CD4-positive, alpha-beta T cell (primary cell): Measurements from ENCODE around the gene CCR9. TPM values are rescaled to one million over a fixed set of nuclear protein-coding genes. Genes with fewer than 3 reads are reported as not detected.

ENCODE experiments used
- ATAC-seq: fragments of 200-7000 bp; cut with Tn5 transposase; one replicate; pipeline ENCODE4 v1.10.0; 2022; ENCODE audit warnings: mild to moderate bottlenecking; ENCODE audit not compliant: poor library complexity
- CTCF ChIA-PET: fragments of 350-600 bp; sonication (Branson Sonifier 250); formaldehyde crosslinking; loops from one replicate; lab custom pipeline; 2021; ENCODE audit warnings: antibody characterized with exemption, inconsistent platforms; lab: Charles Lee
- POLR2A ChIA-PET: fragments of 350-600 bp; sonication (Branson Sonifier 250); formaldehyde crosslinking; loops from one replicate; lab custom pipeline; 2021; ENCODE audit warnings: antibody characterized with exemption, inconsistent platforms; lab: Charles Lee
- DNase-seq, 14 experiments: peaks; one replicate each; pipeline ENCODE4 v3.0.0-alpha.2; 2013 to 2020; ENCODE audit warnings: mixed read lengths in 2 of 14
- H3K27ac ChIP-seq, 2 donors: one replicate each; pipeline versions ENCODE4 v1.5.1 to v1.7.0; 2013; ENCODE audit warnings: low read length in 2 of 2, low read depth in 1 of 2, mild to moderate bottlenecking in 1 of 2
- H3K27me3 ChIP-seq, 2 experiments: 1 replicate in 1 of 2; 2 replicates in 1 of 2; pipeline versions ENCODE4 v1.6.1 to v1.7.0; 2013; ENCODE audit warnings: low read length in 2 of 2, control low read depth in 1 of 2, mild to moderate bottlenecking in 1 of 2, moderate library complexity in 1 of 2; ENCODE audit not compliant: insufficient read depth in 2 of 2, control insufficient read depth in 1 of 2
- H3K36me3 ChIP-seq: one replicate; pipeline ENCODE4 v1.6.1; 2013; ENCODE audit warnings: low read length, control low read depth; ENCODE audit not compliant: insufficient read depth
- H3K4me1 ChIP-seq: one replicate; pipeline ENCODE4 v1.6.1; 2013; ENCODE audit warnings: low read length, control low read depth; ENCODE audit not compliant: insufficient read depth
- H3K4me3 ChIP-seq: one replicate; pipeline ENCODE4 v1.5.1; 2013; ENCODE audit warnings: mild to moderate bottlenecking, low read length, moderate library complexity
- H3K9me3 ChIP-seq, 2 experiments: 1 replicate in 1 of 2; 2 replicates in 1 of 2; pipeline versions ENCODE4 v1.6.1 to v1.7.0; 2013; ENCODE audit warnings: low read length in 2 of 2, mild to moderate bottlenecking in 2 of 2, control low read depth in 1 of 2, moderate library complexity in 1 of 2; ENCODE audit not compliant: control insufficient read depth in 1 of 2, insufficient read depth in 1 of 2
- H3K27ac Mint-ChIP-seq: one replicate; pipeline ENCODE4 v1.8.0; 2020; ENCODE audit warnings: mixed read lengths
- H3K27me3 Mint-ChIP-seq: one replicate; pipeline ENCODE4 v1.8.0; 2021; ENCODE audit warnings: mixed read lengths
- H3K36me3 Mint-ChIP-seq: one replicate; pipeline ENCODE4 v1.8.0; 2021; ENCODE audit warnings: low read depth, mixed read lengths
- H3K4me1 Mint-ChIP-seq: one replicate; pipeline ENCODE4 v1.8.0; 2021; ENCODE audit warnings: low read depth, mixed read lengths
- H3K4me3 Mint-ChIP-seq: one replicate; pipeline ENCODE4 v1.8.0; 2020; ENCODE audit warnings: mild to moderate bottlenecking, mixed read lengths
- H3K9me3 Mint-ChIP-seq: one replicate; pipeline ENCODE4 v1.8.0; 2020; ENCODE audit warnings: mixed read lengths
- intact Hi-C, 2 experiments: fragments of 100-400 bp; cut with DNase I in 1 of 2; cut with micrococcal nuclease in 1 of 2; formaldehyde crosslinking; loops; one replicate each; pipeline versions ENCODE4 v1.15.1 to v1.9.0; 2023 to 2025; cut with DNase I, micrococcal nuclease
- total RNA-seq, 174 experiments: library from RNA in 2 of 174; stranded (reverse) in 2 of 174; gene quantifications; one replicate each; pipeline ENCODE4 v1.2.3 and lab custom pipeline; 2021 to 2026
- TF ChIP-seq, protein P1 (sequence below): fragments of 200-600 bp; IDR thresholded peaks from one replicate; pipeline ENCODE4 v1.8.0; 2022; ENCODE audit warnings: antibody characterized with exemption, mild to moderate bottlenecking

Gene CCR9
- total RNA-seq, 2 experiments from 2014 or later: 6.5 to 7.4 TPM

DNA sequence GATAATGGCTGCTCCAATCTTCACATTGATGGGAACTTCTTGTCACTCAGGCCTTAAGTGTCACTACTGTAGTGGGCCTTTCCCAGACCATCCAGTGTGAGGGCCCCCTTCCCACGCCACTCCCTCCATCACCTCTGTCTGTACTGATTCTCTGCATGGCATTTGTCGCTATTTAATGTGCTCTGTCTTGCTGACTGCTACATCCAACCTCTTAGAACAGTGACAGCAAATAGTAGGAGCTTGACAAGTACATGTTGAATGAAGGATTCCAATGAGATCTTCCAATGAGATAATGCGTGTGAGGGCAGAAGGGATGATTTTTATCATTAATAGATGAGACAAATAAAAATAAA lies 5.6 kb upstream of the CCR9 start:
- Histone ChIP-seq H3K36me3 (no peaks in the 10 kb centered on the region), H3K4me3 (no peak overlapping the region), H3K9me3 (no peaks in the 10 kb centered on the region), H3K27me3 (no peaks in the 10 kb centered on the region), H3K4me1 (peaks cover 24% of the 10 kb centered on the region), H3K27ac (no peak overlapping the region)
- DNase-seq (no peak), ATAC-seq (no peak)
- Mint-ChIP-seq H3K27ac (peak overlapping the region; percentile 0), H3K4me1 (peaks cover 25% of the 10 kb centered on the region), H3K9me3 (no peaks in the 10 kb centered on the region), H3K4me3 (no peak overlapping the region), H3K36me3 (no peaks in the 10 kb centered on the region), H3K27me3 (no peaks in the 10 kb centered on the region)
- ChIA-PET POLR2A (interaction anchor here (1.5 to 2.4 kb wide), 3 partner anchors 10 to 14 kb away, joined by 3 to 6 read pairs (median 4); no protein-coding TSS in a partner anchor), CTCF (no interaction called here)
- TF ChIP-seq, protein P1, sequence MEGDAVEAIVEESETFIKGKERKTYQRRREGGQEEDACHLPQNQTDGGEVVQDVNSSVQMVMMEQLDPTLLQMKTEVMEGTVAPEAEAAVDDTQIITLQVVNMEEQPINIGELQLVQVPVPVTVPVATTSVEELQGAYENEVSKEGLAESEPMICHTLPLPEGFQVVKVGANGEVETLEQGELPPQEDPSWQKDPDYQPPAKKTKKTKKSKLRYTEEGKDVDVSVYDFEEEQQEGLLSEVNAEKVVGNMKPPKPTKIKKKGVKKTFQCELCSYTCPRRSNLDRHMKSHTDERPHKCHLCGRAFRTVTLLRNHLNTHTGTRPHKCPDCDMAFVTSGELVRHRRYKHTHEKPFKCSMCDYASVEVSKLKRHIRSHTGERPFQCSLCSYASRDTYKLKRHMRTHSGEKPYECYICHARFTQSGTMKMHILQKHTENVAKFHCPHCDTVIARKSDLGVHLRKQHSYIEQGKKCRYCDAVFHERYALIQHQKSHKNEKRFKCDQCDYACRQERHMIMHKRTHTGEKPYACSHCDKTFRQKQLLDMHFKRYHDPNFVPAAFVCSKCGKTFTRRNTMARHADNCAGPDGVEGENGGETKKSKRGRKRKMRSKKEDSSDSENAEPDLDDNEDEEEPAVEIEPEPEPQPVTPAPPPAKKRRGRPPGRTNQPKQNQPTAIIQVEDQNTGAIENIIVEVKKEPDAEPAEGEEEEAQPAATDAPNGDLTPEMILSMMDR: no peak
- intact Hi-C loops: no loop called here

- H3K27ac ChIP-seq: no peak overlapping the region
- CTCF ChIA-PET: no interaction called here
- peaks cover 31% of the 10 kb centered on the region for H3K4me1 Mint-ChIP-seq
- no peaks in the 10 kb centered on the region for H3K9me3 ChIP-seq
- H3K36me3 Mint-ChIP-seq: no peaks in the 10 kb centered on the region
- H3K27me3 Mint-ChIP-seq: no peaks in the 10 kb centered on the region
- H3K27me3 ChIP-seq: no peaks in the 10 kb centered on the region
- POLR2A ChIA-PET: interaction anchor here (0.8 to 2.4 kb wide), 5 partner anchors 10 to 192 kb away, joined by 3 to 6 read pairs (median 3); partner anchors contain the start of gene SACM1L
- H3K4me1 ChIP-seq: peaks cover 26% of the 10 kb centered on the region
- no peak overlapping the region for H3K4me3 Mint-ChIP-seq
- TF ChIP-seq, protein P1: no peak
- intact Hi-C loops: no loop called here
- peak in 11 of 14 experiments; percentile 15 to 76 (median 29) for DNase-seq
- H3K27ac Mint-ChIP-seq: peak overlapping the region; percentile 0
- H3K9me3 Mint-ChIP-seq: no peaks in the 10 kb centered on the region
- no peaks in the 10 kb centered on the region for H3K36me3 ChIP-seq
- no peak overlapping the region for H3K4me3 ChIP-seq
- peak; percentile 90 for ATAC-seq
These were observed 5.0 kb upstream of the CCR9 start for GRCh38 chr3:45881078-45882022.

DNA sequence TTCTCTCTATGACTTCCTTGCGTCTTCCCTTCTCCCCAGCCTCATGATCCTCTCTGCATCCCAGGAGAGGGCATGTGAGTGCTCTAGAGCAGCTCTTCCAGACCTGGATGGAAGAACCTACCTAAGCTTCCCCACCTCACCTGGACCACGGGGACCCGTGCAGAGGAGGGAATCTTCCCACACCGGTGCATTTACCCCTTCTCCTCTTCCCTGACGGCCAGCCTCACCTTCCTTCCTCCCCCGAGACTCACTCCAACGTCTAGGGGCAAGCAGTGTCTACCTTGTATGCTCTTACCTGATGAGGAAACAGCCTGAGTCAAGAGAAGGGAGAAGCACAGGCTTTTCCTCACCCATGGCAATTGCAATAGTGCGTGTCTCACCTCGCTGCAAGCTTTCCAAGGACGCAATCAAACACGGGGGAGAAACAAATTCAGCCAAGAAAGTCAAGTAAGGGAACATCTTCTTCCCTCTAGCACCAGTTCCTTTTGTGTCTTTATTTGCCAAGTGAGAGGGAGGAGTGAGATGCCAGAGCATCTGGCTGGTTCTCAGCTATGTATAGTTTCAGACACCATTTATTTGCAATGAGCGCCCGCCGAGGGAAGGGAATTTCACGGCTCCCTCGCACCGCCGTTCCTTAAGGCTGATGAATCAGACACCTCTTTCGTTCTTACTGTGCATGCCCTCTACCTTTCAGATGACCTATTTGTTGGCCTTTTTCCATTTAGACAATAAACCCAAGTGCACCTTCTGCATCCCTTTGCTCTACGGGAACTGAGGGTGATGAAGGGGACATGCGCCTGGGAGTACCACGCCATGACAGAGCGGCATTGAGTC lies 1.8 kb upstream of the CCR9 start:
- no peaks in the 10 kb centered on the region for H3K27me3 Mint-ChIP-seq
- Histone ChIP-seq H3K27me3 (no peaks in the 10 kb centered on the region), H3K27ac (no peak overlapping the region), H3K36me3 (no peaks in the 10 kb centered on the region), H3K4me3 (no peak overlapping the region), H3K4me1 (peaks cover 33% of the 10 kb centered on the region), H3K9me3 (no peaks in the 10 kb centered on the region)
- H3K4me1 Mint-ChIP-seq: peaks cover 40% of the 10 kb centered on the region
- intact Hi-C loops: loop anchor here in 1 of 2 experiments (5.0 kb wide), 1 partner anchor 42 kb away; the partner anchor contains the start of gene LZTFL1
- DNase-seq (no peak), ATAC-seq (no peak)
- no peaks in the 10 kb centered on the region for H3K36me3 Mint-ChIP-seq
- no peak overlapping the region for H3K4me3 Mint-ChIP-seq
- CTCF ChIA-PET: no interaction called here
- POLR2A ChIA-PET: no interaction called here
- TF ChIP-seq, protein P1: no peak
- H3K27ac Mint-ChIP-seq: peak overlapping the region; percentile 50
- no peaks in the 10 kb centered on the region for H3K9me3 Mint-ChIP-seq
